Upper lobe of left lung (tissue), 4 donors: ENCODE results near the gene TCERG1.

Experiments
- EP300 ChIP-seq, 4 donors: sonication (generic); formaldehyde crosslinking; IDR thresholded peaks; one replicate each; pipeline ENCODE4 v1.5.1; 2017; ENCODE audit warnings: antibody characterized with exemption in 4 of 4, control low read depth in 2 of 4
- POLR2A ChIP-seq, 4 donors: fragments of 450-650 bp; IDR thresholded peaks; one replicate each; pipeline ENCODE4 v1.5.1; 2016 to 2017; ENCODE audit warnings: antibody characterized with exemption in 4 of 4, mild to moderate bottlenecking in 2 of 4
- POLR2AphosphoS5 ChIP-seq, 2 donors: sonication (generic); formaldehyde crosslinking; IDR thresholded peaks; one replicate each; pipeline ENCODE4 v1.5.1; 2017; ENCODE audit warnings: antibody characterized with exemption in 2 of 2
- TF ChIP-seq, protein P1 (sequence below), 6 experiments: fragments of 450-650 bp in 4 of 6; fragments of 200-600 bp in 2 of 6; sonication (generic) in 2 of 6; IDR thresholded peaks; one replicate each; pipeline ENCODE4 v1.5.1; 2016 to 2019; ENCODE audit warnings: antibody characterized with exemption in 6 of 6

- TF ChIP-seq, protein P1, sequence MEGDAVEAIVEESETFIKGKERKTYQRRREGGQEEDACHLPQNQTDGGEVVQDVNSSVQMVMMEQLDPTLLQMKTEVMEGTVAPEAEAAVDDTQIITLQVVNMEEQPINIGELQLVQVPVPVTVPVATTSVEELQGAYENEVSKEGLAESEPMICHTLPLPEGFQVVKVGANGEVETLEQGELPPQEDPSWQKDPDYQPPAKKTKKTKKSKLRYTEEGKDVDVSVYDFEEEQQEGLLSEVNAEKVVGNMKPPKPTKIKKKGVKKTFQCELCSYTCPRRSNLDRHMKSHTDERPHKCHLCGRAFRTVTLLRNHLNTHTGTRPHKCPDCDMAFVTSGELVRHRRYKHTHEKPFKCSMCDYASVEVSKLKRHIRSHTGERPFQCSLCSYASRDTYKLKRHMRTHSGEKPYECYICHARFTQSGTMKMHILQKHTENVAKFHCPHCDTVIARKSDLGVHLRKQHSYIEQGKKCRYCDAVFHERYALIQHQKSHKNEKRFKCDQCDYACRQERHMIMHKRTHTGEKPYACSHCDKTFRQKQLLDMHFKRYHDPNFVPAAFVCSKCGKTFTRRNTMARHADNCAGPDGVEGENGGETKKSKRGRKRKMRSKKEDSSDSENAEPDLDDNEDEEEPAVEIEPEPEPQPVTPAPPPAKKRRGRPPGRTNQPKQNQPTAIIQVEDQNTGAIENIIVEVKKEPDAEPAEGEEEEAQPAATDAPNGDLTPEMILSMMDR (IDR thresholded peaks at IDR 0.05) = no peak
- no peak for TF ChIP-seq EP300 (IDR thresholded peaks at IDR 0.05)
- no peak for TF ChIP-seq POLR2AphosphoS5 (IDR thresholded peaks at IDR 0.05)
- no peak for TF ChIP-seq POLR2A (IDR thresholded peaks at IDR 0.05)
These were observed 66.3 kb downstream of the TCERG1 start for GRCh38 chr5:146513462-146513861.
